Measurements from ENCODE around the gene ZNF507.
"Not testable (repeated sequence)": the region's sequence is repeated elsewhere in the genome, so short reads cannot be mapped to it uniquely, and the experiment has no call there.

The ZNF507 gene

GRCh38 chr19:32368787-32369186 is 23.4 kb downstream of the ZNF507 start:
- no peak for DNase-seq (ENCODE audit: low spot score)

GRCh38 chr19:32372726-32373517 is 27.5 kb downstream of the ZNF507 start:
- no peak for DNase-seq (ENCODE audit: low spot score)

- DNase-seq (ENCODE audit: low spot score) = peak; percentile 68
Measured at GRCh38 chr19:32373585-32374295, 28.3 kb downstream of the ZNF507 start.

- DNase-seq (ENCODE audit: low spot score) = not testable (repeated sequence)
Measured at GRCh38 chr19:32374362-32374761, 29.0 kb downstream of the ZNF507 start.

- not testable (repeated sequence) for DNase-seq (ENCODE audit: low spot score)
Measured at GRCh38 chr19:32377088-32377487, 31.7 kb downstream of the ZNF507 start.

- no peak for DNase-seq (ENCODE audit: low spot score)
Measured at GRCh38 chr19:32380269-32380668, 34.9 kb downstream of the ZNF507 start.

- no peak for DNase-seq (ENCODE audit: low spot score)
Measured at GRCh38 chr19:32387701-32388392, 42.4 kb downstream of the ZNF507 start.

GRCh38 chr19:32388393-32388855 is 43.0 kb downstream of the ZNF507 start:
- DNase-seq (ENCODE audit: low spot score) = no peak

- DNase-seq (ENCODE audit: low spot score) = no peak
Measured at GRCh38 chr19:32392901-32393300, 47.5 kb downstream of the ZNF507 start.

- no peak for DNase-seq (ENCODE audit: low spot score)
Measured at GRCh38 chr19:32396046-32396652, 50.7 kb downstream of the ZNF507 start.

- DNase-seq (ENCODE audit: low spot score) = no peak
Measured at GRCh38 chr19:32397671-32398101, 52.3 kb downstream of the ZNF507 start.

GRCh38 chr19:32401992-32402391 is 56.6 kb downstream of the ZNF507 start:
- no peak for DNase-seq (ENCODE audit: low spot score)

- DNase-seq (ENCODE audit: low spot score) = no peak
Measured at GRCh38 chr19:32403291-32403995, 58.0 kb downstream of the ZNF507 start.

GRCh38 chr19:32404213-32404932 is 59.0 kb downstream of the ZNF507 start:
- DNase-seq (ENCODE audit: low spot score) = no peak

- no peak for DNase-seq (ENCODE audit: low spot score)
Measured at GRCh38 chr19:32404933-32405430, 59.6 kb downstream of the ZNF507 start.

- peak; percentile 95 for DNase-seq (ENCODE audit: low spot score)
Measured at GRCh38 chr19:32405431-32406160, 60.2 kb downstream of the ZNF507 start, which contains the start of gene DPY19L3. DPY19L3 (plus strand) TSS chr19:32405770; CDS start chr19:32408254, 2,484 bp downstream.

- no peak for DNase-seq (ENCODE audit: low spot score)
Measured at GRCh38 chr19:32406161-32407003, 61.0 kb downstream of the ZNF507 start.

GRCh38 chr19:32407004-32407992 is 61.9 kb downstream of the ZNF507 start:
- no peak for DNase-seq (ENCODE audit: low spot score)
